ENCODE measurements around the gene CAV3.

CAV3 gene

GRCh38 chr3:8765528-8765927 is 31.9 kb downstream of the CAV3 start:
- Histone ChIP-seq H4K20me1 (ENCODE audit: low read depth, low read length) (no peaks in the 10 kb centered on the region), H2AFZ (ENCODE audit: low read depth, low read length, severe bottlenecking) (no peak overlapping the region), H3K36me3 (ENCODE audit: low read length) (no peaks in the 10 kb centered on the region), H3K4me3 (ENCODE audit: insufficient read depth, low read length, poor library complexity, severe bottlenecking) (no peak overlapping the region), H3K27ac (ENCODE audit: low read depth, low read length) (no peak overlapping the region), H3K9me3 (ENCODE audit: insufficient read depth, low read length) (no peaks in the 10 kb centered on the region), H3K27me3 (ENCODE audit: low read length) (no peaks in the 10 kb centered on the region), H3K9ac (ENCODE audit: low read length) (no peak overlapping the region), H3K79me2 (ENCODE audit: insufficient read depth, low read length) (no peaks in the 10 kb centered on the region), H3K9me2 (replicated peaks; ENCODE audit: insufficient read depth, low read length) (no peaks in the 10 kb centered on the region), H3K4me2 (ENCODE audit: low read depth, low read length, poor library complexity, severe bottlenecking) (no peak overlapping the region), H3F3A (ENCODE audit: insufficient read depth) (no peaks in the 10 kb centered on the region)
- TF ChIP-seq, protein P1, sequence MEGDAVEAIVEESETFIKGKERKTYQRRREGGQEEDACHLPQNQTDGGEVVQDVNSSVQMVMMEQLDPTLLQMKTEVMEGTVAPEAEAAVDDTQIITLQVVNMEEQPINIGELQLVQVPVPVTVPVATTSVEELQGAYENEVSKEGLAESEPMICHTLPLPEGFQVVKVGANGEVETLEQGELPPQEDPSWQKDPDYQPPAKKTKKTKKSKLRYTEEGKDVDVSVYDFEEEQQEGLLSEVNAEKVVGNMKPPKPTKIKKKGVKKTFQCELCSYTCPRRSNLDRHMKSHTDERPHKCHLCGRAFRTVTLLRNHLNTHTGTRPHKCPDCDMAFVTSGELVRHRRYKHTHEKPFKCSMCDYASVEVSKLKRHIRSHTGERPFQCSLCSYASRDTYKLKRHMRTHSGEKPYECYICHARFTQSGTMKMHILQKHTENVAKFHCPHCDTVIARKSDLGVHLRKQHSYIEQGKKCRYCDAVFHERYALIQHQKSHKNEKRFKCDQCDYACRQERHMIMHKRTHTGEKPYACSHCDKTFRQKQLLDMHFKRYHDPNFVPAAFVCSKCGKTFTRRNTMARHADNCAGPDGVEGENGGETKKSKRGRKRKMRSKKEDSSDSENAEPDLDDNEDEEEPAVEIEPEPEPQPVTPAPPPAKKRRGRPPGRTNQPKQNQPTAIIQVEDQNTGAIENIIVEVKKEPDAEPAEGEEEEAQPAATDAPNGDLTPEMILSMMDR (IDR thresholded peaks at IDR 0.05; ENCODE audit: insufficient read depth, low read length, poor library complexity, severe bottlenecking): no peak
- TF ChIP-seq EZH2phosphoT487 (conservative IDR thresholded peaks at IDR 0.05; ENCODE audit: low read length): no peak

DNA sequence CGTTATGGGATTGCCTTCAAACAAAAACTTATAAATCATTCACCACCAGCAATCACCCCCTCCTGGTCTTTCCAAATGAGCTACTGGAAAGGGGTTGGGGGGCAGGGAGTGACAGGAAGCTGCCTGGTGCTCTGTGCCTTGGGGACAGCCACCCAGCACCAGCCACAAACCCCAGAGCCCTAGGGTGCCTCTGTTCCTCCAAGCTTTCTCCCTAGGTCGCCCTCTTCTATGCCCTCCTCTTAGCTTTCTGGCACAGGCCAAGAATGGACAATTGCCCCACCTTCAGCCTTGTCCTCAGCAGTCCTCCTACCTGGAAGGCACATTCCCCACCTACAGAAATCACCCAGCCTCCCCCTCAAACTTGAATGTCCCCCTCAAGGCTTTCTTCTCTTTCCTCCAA is 32.5 kb downstream of the CAV3 start:
- Histone ChIP-seq H3K27ac (ENCODE audit: low read depth, low read length) (no peak overlapping the region), H3K79me2 (ENCODE audit: insufficient read depth, low read length) (no peaks in the 10 kb centered on the region), H3K9me3 (ENCODE audit: insufficient read depth, low read length) (no peaks in the 10 kb centered on the region), H3K4me3 (ENCODE audit: insufficient read depth, low read length, poor library complexity, severe bottlenecking) (no peak overlapping the region), H3K36me3 (ENCODE audit: low read length) (no peaks in the 10 kb centered on the region), H3F3A (ENCODE audit: insufficient read depth) (no peaks in the 10 kb centered on the region), H3K9ac (ENCODE audit: low read length) (no peak overlapping the region), H3K27me3 (ENCODE audit: low read length) (no peaks in the 10 kb centered on the region), H2AFZ (ENCODE audit: low read depth, low read length, severe bottlenecking) (no peak overlapping the region), H4K20me1 (ENCODE audit: low read depth, low read length) (no peaks in the 10 kb centered on the region), H3K4me2 (ENCODE audit: low read depth, low read length, poor library complexity, severe bottlenecking) (no peak overlapping the region), H3K9me2 (replicated peaks; ENCODE audit: insufficient read depth, low read length) (no peaks in the 10 kb centered on the region)
- TF ChIP-seq, protein P1 (IDR thresholded peaks at IDR 0.05; ENCODE audit: insufficient read depth, low read length, poor library complexity, severe bottlenecking): no peak
- TF ChIP-seq EZH2phosphoT487 (conservative IDR thresholded peaks at IDR 0.05; ENCODE audit: low read length): no peak

DNA sequence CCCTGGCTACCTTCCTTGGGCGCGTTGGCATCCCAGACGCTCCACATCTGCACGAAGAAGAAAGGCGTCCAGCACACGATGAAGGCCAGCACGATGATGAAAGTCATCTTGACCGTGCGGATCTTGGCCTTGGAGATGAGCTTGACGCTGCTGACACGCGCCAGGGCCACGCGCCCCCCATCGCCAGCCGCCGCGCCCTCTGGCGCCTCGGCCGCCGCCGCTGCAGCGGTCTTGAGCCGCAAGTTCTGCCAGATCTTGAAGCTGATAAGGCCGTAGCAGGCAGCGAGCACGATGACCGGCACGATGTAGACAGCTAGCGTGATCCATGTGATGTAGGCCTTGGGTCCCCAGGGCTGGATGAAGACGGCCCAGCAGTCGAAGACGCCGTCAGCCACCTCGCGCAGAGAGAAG is 33.7 kb downstream of the CAV3 start:
- H3K27me3 ChIP-seq (ENCODE audit: low read length): no peaks in the 10 kb centered on the region
- no peak overlapping the region for H3K27ac ChIP-seq (ENCODE audit: low read depth, low read length)
- no peaks in the 10 kb centered on the region for H3K9me2 ChIP-seq (replicated peaks; ENCODE audit: insufficient read depth, low read length)
- no peaks in the 10 kb centered on the region for H3F3A ChIP-seq (ENCODE audit: insufficient read depth)
- H3K4me3 ChIP-seq (ENCODE audit: insufficient read depth, low read length, poor library complexity, severe bottlenecking): no peak overlapping the region
- H4K20me1 ChIP-seq (ENCODE audit: low read depth, low read length): no peaks in the 10 kb centered on the region
- H3K36me3 ChIP-seq (ENCODE audit: low read length): no peaks in the 10 kb centered on the region
- TF ChIP-seq, protein P1 (IDR thresholded peaks at IDR 0.05; ENCODE audit: insufficient read depth, low read length, poor library complexity, severe bottlenecking): no peak
- TF ChIP-seq EZH2phosphoT487 (conservative IDR thresholded peaks at IDR 0.05; ENCODE audit: low read length): no peak
- H3K9ac ChIP-seq (ENCODE audit: low read length): no peak overlapping the region
- no peak overlapping the region for H3K4me2 ChIP-seq (ENCODE audit: low read depth, low read length, poor library complexity, severe bottlenecking)
- no peak overlapping the region for H2AFZ ChIP-seq (ENCODE audit: low read depth, low read length, severe bottlenecking)
- H3K79me2 ChIP-seq (ENCODE audit: insufficient read depth, low read length): no peaks in the 10 kb centered on the region
- no peaks in the 10 kb centered on the region for H3K9me3 ChIP-seq (ENCODE audit: insufficient read depth, low read length)
